Measurements from ENCODE around the gene UPK3BL2.
"Not testable (repeated sequence)": the region's sequence is repeated elsewhere in the genome, so short reads cannot be mapped to it uniquely, and the experiment has no call there.

DNA sequence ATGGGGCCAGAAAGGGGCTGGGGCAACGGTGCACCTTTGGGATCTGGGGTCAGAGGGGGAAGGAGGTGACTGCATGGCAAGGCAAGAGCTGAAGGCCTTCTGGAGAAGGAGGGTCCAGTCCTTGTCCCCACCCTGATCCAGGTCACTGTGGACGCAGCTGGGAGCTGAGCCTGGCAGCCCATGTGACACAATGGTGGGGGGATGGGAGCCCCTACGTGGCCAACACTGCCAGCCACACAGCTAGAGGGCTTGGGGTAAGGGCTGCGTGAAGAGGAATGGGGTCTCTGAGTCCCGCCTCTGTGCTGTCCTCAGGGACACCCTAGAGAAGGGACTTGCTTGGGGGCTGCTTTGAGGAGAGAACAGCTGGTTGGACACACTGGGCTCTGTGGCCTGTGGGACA is 38.2 kb upstream of the UPK3BL2 start:
- TF ChIP-seq, protein P1, sequence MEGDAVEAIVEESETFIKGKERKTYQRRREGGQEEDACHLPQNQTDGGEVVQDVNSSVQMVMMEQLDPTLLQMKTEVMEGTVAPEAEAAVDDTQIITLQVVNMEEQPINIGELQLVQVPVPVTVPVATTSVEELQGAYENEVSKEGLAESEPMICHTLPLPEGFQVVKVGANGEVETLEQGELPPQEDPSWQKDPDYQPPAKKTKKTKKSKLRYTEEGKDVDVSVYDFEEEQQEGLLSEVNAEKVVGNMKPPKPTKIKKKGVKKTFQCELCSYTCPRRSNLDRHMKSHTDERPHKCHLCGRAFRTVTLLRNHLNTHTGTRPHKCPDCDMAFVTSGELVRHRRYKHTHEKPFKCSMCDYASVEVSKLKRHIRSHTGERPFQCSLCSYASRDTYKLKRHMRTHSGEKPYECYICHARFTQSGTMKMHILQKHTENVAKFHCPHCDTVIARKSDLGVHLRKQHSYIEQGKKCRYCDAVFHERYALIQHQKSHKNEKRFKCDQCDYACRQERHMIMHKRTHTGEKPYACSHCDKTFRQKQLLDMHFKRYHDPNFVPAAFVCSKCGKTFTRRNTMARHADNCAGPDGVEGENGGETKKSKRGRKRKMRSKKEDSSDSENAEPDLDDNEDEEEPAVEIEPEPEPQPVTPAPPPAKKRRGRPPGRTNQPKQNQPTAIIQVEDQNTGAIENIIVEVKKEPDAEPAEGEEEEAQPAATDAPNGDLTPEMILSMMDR (conservative IDR thresholded peaks at IDR 0.05 in 1 of 2, IDR thresholded peaks at IDR 0.05 in 1 of 2; ENCODE audit: extremely low read depth in 1 of 2, insufficient read depth in 1 of 2, low read depth in 1 of 2, low read length in 2 of 2): not testable (repeated sequence)
- TF ChIP-seq EZH2 (IDR thresholded peaks at IDR 0.05; ENCODE audit: borderline replicate concordance, low read length): not testable (repeated sequence)
